WTC11 (cell line): ENCODE measurements around the gene BICRA. TPM values are rescaled to one million over a fixed set of nuclear protein-coding genes. Genes with fewer than 3 reads are reported as not detected.
A peak's percentile ranks its signal among the peaks of the same experiment; 100 is the strongest.

Source experiments
- ATAC-seq: fragments of 200-7000 bp; cut with Tn5 transposase; 2 replicates; pipeline ENCODE4 v1.10.0; 2021; ENCODE audit warnings: mild to moderate bottlenecking, moderate library complexity
- CTCF ChIA-PET: fragments of 300-600 bp; sonication (Branson Sonifier 250); formaldehyde crosslinking; loops from one replicate; lab custom pipeline; 2021; ENCODE audit warnings: antibody characterized with exemption; lab: Charles Lee
- POLR2A ChIA-PET: fragments of 350-600 bp; sonication (Branson Sonifier 250); formaldehyde crosslinking; loops from one replicate; lab custom pipeline; 2021; ENCODE audit warnings: antibody characterized with exemption; lab: Charles Lee
- DNase-seq: peaks from one replicate; pipeline ENCODE4 v3.0.0; 2021; ENCODE audit warnings: low spot score
- H3K27ac Mint-ChIP-seq: 2 replicates; pipeline ENCODE4 v1.8.0; 2021; ENCODE audit warnings: mixed read lengths
- H3K27me3 Mint-ChIP-seq: 2 replicates; pipeline ENCODE4 v1.8.0; 2021; ENCODE audit warnings: low read depth, mild to moderate bottlenecking, moderate library complexity, mixed read lengths
- H3K36me3 Mint-ChIP-seq: 2 replicates; pipeline ENCODE4 v1.8.0; 2021; ENCODE audit warnings: mixed read lengths
- H3K4me1 Mint-ChIP-seq: 2 replicates; pipeline ENCODE4 v1.8.0; 2022; ENCODE audit warnings: mixed read lengths
- H3K4me3 Mint-ChIP-seq: 2 replicates; pipeline ENCODE4 v1.8.0; 2021; ENCODE audit warnings: mild to moderate bottlenecking, moderate library complexity, mixed read lengths
- H3K9me3 Mint-ChIP-seq: 2 replicates; pipeline ENCODE4 v1.8.0; 2021; ENCODE audit warnings: mixed read lengths
- CBFB ChIP-seq: sonication (generic); formaldehyde crosslinking; IDR thresholded peaks from 2 replicates; pipeline ENCODE4 v1.8.1; 2022; ENCODE audit warnings: mild to moderate bottlenecking, low read depth, missing genetic modification reagents
- ELF4 ChIP-seq: sonication (generic); formaldehyde crosslinking; IDR thresholded peaks from 2 replicates; pipeline ENCODE4 v1.8.1; 2022; ENCODE audit warnings: low read depth, mild to moderate bottlenecking, moderate library complexity, missing genetic modification reagents
- FOXK1 ChIP-seq: sonication (generic); formaldehyde crosslinking; IDR thresholded peaks from 2 replicates; pipeline ENCODE4 v1.8.0; 2022; ENCODE audit warnings: mild to moderate bottlenecking, moderate library complexity, missing genetic modification reagents
- HMGA2 ChIP-seq: fragments of 250-450 bp; sonication (Bioruptor Pico); IDR thresholded peaks from 2 replicates; pipeline ENCODE4 v1.4.0; 2021; ENCODE audit warnings: mild to moderate bottlenecking, moderate library complexity
- NFATC4 ChIP-seq: fragments of 250-450 bp; sonication (Bioruptor Pico); IDR thresholded peaks from 2 replicates; pipeline ENCODE4 v1.9.0; 2021; ENCODE audit warnings: mild to moderate bottlenecking
- NFE2L1 ChIP-seq: sonication (generic); formaldehyde crosslinking; IDR thresholded peaks from 2 replicates; pipeline ENCODE4 v1.8.1; 2023; ENCODE audit warnings: missing genetic modification reagents
- NR2C2 ChIP-seq: sonication (generic); formaldehyde crosslinking; IDR thresholded peaks from 2 replicates; pipeline ENCODE4 v1.8.0; 2022; ENCODE audit warnings: mild to moderate bottlenecking, missing genetic modification reagents
- OVOL2 ChIP-seq: fragments of 250-450 bp; sonication (Bioruptor Pico); IDR thresholded peaks from 2 replicates; pipeline ENCODE4 v1.9.0; 2021; ENCODE audit warnings: mild to moderate bottlenecking, borderline replicate concordance
- PRRX2 ChIP-seq: fragments of 250-450 bp; sonication (Bioruptor Pico); IDR thresholded peaks from 2 replicates; pipeline ENCODE4 v1.8.0; 2021; ENCODE audit warnings: mild to moderate bottlenecking
- RELA ChIP-seq: sonication (generic); formaldehyde crosslinking; IDR thresholded peaks from 2 replicates; pipeline ENCODE4 v1.8.1; 2022; ENCODE audit warnings: missing genetic modification reagents, mild to moderate bottlenecking, borderline replicate concordance
- RORB ChIP-seq: fragments of 250-450 bp; sonication (Bioruptor Pico); IDR thresholded peaks from 2 replicates; pipeline ENCODE4 v1.9.0; 2021; ENCODE audit warnings: mild to moderate bottlenecking
- SMAD3 ChIP-seq: sonication (generic); formaldehyde crosslinking; IDR thresholded peaks from 2 replicates; pipeline ENCODE4 v1.8.0; 2022; ENCODE audit warnings: missing genetic modification reagents, mild to moderate bottlenecking, borderline replicate concordance
- SMAD4 ChIP-seq: sonication (generic); formaldehyde crosslinking; IDR thresholded peaks from 2 replicates; pipeline ENCODE4 v1.8.0; 2022; ENCODE audit warnings: mild to moderate bottlenecking, missing genetic modification reagents
- ZNF317 ChIP-seq: sonication (generic); formaldehyde crosslinking; IDR thresholded peaks from 2 replicates; pipeline ENCODE4 v1.8.1; 2023; ENCODE audit warnings: low read depth, mild to moderate bottlenecking, moderate library complexity, missing genetic modification reagents, borderline replicate concordance
- ZNF416 ChIP-seq: fragments of 250-450 bp; sonication (Bioruptor Pico); IDR thresholded peaks from 2 replicates; pipeline ENCODE4 v1.9.0; 2021; ENCODE audit warnings: mild to moderate bottlenecking, inconsistent platforms
- ZNF423 ChIP-seq: fragments of 250-450 bp; sonication (Bioruptor Pico); IDR thresholded peaks from 2 replicates; pipeline ENCODE4 v2.1.2; 2022; ENCODE audit warnings: mild to moderate bottlenecking, moderate library complexity
- total RNA-seq: library from RNA; stranded (reverse); gene quantifications from 3 replicates; pipeline ENCODE4 v1.2.3, GENCODE V29; 2021
- TF ChIP-seq, protein P1 (sequence below): fragments of 250-450 bp; sonication (Bioruptor Pico); IDR thresholded peaks from 2 replicates; pipeline ENCODE4 v1.9.0; 2021; ENCODE audit warnings: mild to moderate bottlenecking
- TF ChIP-seq, protein P2 (sequence below): fragments of 250-450 bp; sonication (Bioruptor Pico); IDR thresholded peaks from 2 replicates; pipeline ENCODE4 v1.9.0; 2021; ENCODE audit warnings: mild to moderate bottlenecking, borderline replicate concordance
- TF ChIP-seq, protein P3 (sequence below): sonication (generic); formaldehyde crosslinking; IDR thresholded peaks from 2 replicates; pipeline ENCODE4 v1.8.1; 2023; ENCODE audit warnings: mild to moderate bottlenecking, missing genetic modification reagents, borderline replicate concordance
- TF ChIP-seq, protein P4 (sequence below): sonication (generic); formaldehyde crosslinking; conservative IDR thresholded peaks from 2 replicates; pipeline ENCODE4 v1.8.1; 2022; ENCODE audit warnings: mild to moderate bottlenecking, missing genetic modification reagents
- TF ChIP-seq, protein P5 (sequence below): sonication (generic); formaldehyde crosslinking; IDR thresholded peaks from 2 replicates; pipeline ENCODE4 v1.8.1; 2023; ENCODE audit warnings: mild to moderate bottlenecking, missing genetic modification reagents
- TF ChIP-seq, protein P6 (sequence below): sonication (generic); formaldehyde crosslinking; IDR thresholded peaks from 2 replicates; pipeline ENCODE4 v1.8.0; 2023; ENCODE audit warnings: missing genetic modification reagents

Gene BICRA
- total RNA-seq, 1 experiment from 2014 or later = 30.3 TPM

DNA sequence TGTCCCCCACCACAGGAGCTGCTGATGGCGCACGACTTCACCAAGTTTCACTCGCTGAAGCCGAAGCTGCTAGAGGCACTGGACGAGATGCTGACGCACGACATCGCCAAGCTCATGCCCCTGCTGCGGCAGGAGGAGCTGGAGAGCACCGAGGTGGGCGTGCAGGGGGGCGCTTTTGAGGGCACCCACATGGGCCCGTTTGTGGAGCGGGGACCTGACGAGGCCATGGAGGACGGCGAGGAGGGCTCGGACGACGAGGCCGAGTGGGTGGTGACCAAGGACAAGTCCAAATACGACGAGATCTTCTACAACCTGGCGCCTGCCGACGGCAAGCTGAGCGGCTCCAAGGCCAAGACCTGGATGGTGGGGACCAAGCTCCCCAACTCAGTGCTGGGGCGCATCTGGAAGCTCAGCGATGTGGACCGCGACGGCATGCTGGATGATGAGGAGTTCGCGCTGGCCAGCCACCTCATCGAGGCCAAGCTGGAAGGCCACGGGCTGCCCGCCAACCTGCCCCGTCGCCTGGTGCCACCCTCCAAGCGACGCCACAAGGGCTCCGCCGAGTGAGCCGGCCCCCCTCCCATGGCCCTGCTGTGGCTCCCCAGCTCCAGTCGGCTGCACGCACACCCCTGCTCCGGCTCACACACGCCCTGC, 132.1 kb downstream of the BICRA start:
- peaks cover 8% of the 10 kb centered on the region; the same call in 1 of the 2 replicates for H3K36me3 Mint-ChIP-seq
- H3K9me3 Mint-ChIP-seq = no peaks in the 10 kb centered on the region
- ChIA-PET CTCF (interaction anchor here (0.6 to 7.9 kb wide), 7 partner anchors 12 to 304 kb away, joined by 3 to 102 read pairs (median 3); partner anchors contain the start of gene EHD2), POLR2A (no interaction called here)
- no peaks in the 10 kb centered on the region; the same call in 1 of the 2 replicates for H3K27me3 Mint-ChIP-seq
- ATAC-seq = no peak
- H3K4me3 Mint-ChIP-seq = no peak overlapping the region
- no peak for DNase-seq
- peaks cover 9% of the 10 kb centered on the region; the same call in 1 of the 2 replicates for H3K4me1 Mint-ChIP-seq
- H3K27ac Mint-ChIP-seq = no peak overlapping the region
- no peak for TF ChIP-seq ZNF423 (CRISPR knock-in tag)
- TF ChIP-seq PRRX2 = no peak
- TF ChIP-seq NFE2L1 (CRISPR knock-in tag) = no peak
- no peak for TF ChIP-seq CBFB (CRISPR knock-in tag)
- no peak for TF ChIP-seq ELF4 (CRISPR knock-in tag)
- TF ChIP-seq, protein P1, sequence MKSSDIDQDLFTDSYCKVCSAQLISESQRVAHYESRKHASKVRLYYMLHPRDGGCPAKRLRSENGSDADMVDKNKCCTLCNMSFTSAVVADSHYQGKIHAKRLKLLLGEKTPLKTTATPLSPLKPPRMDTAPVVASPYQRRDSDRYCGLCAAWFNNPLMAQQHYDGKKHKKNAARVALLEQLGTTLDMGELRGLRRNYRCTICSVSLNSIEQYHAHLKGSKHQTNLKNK (CRISPR knock-in tag) = no peak
- TF ChIP-seq FOXK1 (CRISPR knock-in tag) = no peak
- TF ChIP-seq SMAD4 (CRISPR knock-in tag) = no peak
- TF ChIP-seq, protein P2, sequence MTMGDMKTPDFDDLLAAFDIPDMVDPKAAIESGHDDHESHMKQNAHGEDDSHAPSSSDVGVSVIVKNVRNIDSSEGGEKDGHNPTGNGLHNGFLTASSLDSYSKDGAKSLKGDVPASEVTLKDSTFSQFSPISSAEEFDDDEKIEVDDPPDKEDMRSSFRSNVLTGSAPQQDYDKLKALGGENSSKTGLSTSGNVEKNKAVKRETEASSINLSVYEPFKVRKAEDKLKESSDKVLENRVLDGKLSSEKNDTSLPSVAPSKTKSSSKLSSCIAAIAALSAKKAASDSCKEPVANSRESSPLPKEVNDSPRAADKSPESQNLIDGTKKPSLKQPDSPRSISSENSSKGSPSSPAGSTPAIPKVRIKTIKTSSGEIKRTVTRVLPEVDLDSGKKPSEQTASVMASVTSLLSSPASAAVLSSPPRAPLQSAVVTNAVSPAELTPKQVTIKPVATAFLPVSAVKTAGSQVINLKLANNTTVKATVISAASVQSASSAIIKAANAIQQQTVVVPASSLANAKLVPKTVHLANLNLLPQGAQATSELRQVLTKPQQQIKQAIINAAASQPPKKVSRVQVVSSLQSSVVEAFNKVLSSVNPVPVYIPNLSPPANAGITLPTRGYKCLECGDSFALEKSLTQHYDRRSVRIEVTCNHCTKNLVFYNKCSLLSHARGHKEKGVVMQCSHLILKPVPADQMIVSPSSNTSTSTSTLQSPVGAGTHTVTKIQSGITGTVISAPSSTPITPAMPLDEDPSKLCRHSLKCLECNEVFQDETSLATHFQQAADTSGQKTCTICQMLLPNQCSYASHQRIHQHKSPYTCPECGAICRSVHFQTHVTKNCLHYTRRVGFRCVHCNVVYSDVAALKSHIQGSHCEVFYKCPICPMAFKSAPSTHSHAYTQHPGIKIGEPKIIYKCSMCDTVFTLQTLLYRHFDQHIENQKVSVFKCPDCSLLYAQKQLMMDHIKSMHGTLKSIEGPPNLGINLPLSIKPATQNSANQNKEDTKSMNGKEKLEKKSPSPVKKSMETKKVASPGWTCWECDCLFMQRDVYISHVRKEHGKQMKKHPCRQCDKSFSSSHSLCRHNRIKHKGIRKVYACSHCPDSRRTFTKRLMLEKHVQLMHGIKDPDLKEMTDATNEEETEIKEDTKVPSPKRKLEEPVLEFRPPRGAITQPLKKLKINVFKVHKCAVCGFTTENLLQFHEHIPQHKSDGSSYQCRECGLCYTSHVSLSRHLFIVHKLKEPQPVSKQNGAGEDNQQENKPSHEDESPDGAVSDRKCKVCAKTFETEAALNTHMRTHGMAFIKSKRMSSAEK (CRISPR knock-in tag) = no peak
- TF ChIP-seq, protein P3, sequence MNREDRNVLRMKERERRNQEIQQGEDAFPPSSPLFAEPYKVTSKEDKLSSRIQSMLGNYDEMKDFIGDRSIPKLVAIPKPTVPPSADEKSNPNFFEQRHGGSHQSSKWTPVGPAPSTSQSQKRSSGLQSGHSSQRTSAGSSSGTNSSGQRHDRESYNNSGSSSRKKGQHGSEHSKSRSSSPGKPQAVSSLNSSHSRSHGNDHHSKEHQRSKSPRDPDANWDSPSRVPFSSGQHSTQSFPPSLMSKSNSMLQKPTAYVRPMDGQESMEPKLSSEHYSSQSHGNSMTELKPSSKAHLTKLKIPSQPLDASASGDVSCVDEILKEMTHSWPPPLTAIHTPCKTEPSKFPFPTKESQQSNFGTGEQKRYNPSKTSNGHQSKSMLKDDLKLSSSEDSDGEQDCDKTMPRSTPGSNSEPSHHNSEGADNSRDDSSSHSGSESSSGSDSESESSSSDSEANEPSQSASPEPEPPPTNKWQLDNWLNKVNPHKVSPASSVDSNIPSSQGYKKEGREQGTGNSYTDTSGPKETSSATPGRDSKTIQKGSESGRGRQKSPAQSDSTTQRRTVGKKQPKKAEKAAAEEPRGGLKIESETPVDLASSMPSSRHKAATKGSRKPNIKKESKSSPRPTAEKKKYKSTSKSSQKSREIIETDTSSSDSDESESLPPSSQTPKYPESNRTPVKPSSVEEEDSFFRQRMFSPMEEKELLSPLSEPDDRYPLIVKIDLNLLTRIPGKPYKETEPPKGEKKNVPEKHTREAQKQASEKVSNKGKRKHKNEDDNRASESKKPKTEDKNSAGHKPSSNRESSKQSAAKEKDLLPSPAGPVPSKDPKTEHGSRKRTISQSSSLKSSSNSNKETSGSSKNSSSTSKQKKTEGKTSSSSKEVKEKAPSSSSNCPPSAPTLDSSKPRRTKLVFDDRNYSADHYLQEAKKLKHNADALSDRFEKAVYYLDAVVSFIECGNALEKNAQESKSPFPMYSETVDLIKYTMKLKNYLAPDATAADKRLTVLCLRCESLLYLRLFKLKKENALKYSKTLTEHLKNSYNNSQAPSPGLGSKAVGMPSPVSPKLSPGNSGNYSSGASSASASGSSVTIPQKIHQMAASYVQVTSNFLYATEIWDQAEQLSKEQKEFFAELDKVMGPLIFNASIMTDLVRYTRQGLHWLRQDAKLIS (CRISPR knock-in tag) = no peak
- TF ChIP-seq NR2C2 (CRISPR knock-in tag) = no peak
- TF ChIP-seq, protein P4, sequence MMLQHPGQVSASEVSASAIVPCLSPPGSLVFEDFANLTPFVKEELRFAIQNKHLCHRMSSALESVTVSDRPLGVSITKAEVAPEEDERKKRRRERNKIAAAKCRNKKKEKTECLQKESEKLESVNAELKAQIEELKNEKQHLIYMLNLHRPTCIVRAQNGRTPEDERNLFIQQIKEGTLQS (CRISPR knock-in tag) = no peak

DNA sequence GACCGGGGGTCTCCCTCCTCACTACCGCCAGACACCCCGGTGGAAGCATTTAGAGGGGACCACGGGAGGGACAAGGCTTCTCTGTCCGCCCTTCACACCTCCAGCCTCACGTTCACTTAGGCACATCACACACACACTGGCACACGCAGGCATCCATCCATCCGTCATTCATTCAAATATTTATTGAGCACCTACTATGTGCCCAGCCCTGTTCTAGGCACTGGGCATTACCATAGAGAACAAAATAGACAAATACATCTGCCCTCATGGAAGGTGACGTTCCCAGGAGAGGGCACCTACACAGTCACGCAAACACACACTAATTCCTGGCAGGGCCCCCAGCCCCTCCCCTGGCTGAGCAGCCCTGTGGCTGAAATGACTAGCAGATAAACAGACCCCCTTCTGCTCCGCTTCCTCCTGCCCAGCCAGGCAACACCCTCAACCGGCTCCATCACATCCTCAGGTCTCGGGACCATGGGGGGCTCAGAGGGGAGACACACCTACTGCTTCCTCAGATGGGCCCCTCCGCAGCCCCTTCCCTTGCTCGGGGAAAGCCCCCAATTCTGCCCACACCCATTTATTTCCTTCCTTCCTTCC, 132.7 kb downstream of the BICRA start:
- ATAC-seq = no peak
- no peaks in the 10 kb centered on the region; the same call in 1 of the 2 replicates for H3K27me3 Mint-ChIP-seq
- TF ChIP-seq NFATC4 (CRISPR knock-in tag) (no peak), HMGA2 (CRISPR knock-in tag) (no peak), ZNF423 (CRISPR knock-in tag) (no peak), CBFB (CRISPR knock-in tag) (no peak), ZNF317 (no peak), SMAD3 (no peak), RORB (CRISPR knock-in tag) (no peak), RELA (CRISPR knock-in tag) (no peak), OVOL2 (CRISPR knock-in tag) (no peak), ZNF416 (CRISPR knock-in tag) (no peak)
- TF ChIP-seq, protein P5, sequence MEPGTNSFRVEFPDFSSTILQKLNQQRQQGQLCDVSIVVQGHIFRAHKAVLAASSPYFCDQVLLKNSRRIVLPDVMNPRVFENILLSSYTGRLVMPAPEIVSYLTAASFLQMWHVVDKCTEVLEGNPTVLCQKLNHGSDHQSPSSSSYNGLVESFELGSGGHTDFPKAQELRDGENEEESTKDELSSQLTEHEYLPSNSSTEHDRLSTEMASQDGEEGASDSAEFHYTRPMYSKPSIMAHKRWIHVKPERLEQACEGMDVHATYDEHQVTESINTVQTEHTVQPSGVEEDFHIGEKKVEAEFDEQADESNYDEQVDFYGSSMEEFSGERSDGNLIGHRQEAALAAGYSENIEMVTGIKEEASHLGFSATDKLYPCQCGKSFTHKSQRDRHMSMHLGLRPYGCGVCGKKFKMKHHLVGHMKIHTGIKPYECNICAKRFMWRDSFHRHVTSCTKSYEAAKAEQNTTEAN = no peak
- TF ChIP-seq, protein P6, sequence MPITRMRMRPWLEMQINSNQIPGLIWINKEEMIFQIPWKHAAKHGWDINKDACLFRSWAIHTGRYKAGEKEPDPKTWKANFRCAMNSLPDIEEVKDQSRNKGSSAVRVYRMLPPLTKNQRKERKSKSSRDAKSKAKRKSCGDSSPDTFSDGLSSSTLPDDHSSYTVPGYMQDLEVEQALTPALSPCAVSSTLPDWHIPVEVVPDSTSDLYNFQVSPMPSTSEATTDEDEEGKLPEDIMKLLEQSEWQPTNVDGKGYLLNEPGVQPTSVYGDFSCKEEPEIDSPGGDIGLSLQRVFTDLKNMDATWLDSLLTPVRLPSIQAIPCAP (CRISPR knock-in tag) = no peak
- CTCF ChIA-PET = interaction anchor here (1.4 to 7.9 kb wide), 4 partner anchors 28 to 48 kb away, joined by 3 to 102 read pairs (median 6); partner anchors contain the start of gene EHD2
- H3K4me3 Mint-ChIP-seq = no peak overlapping the region
- H3K27ac Mint-ChIP-seq = peak overlapping the region; percentile 69; the same call in 1 of the 2 replicates
- H3K4me1 Mint-ChIP-seq = peaks cover 9% of the 10 kb centered on the region
- no peak for DNase-seq
- POLR2A ChIA-PET = no interaction called here
- peaks cover 3% of the 10 kb centered on the region; the same call in 1 of the 2 replicates for H3K36me3 Mint-ChIP-seq
- H3K9me3 Mint-ChIP-seq = no peaks in the 10 kb centered on the region
